ENCODE results near the gene PGAM2.
"Not testable (repeated sequence)": the region's sequence is repeated elsewhere in the genome, so short reads cannot be mapped to it uniquely, and the experiment has no call there.

PGAM2 gene

GRCh38 chr7:44039800-44040492 lies 25.4 kb downstream of the PGAM2 start:
- H3K27me3 ChIP-seq (ENCODE audit: low read depth, low read length); H3K36me3 ChIP-seq (ENCODE audit: control insufficient read depth in 1 of 2, insufficient read depth in 2 of 2, low read length in 2 of 2); H3K9me3 ChIP-seq (ENCODE audit: control insufficient read depth in 1 of 2, low read length in 2 of 2); H3K4me1 ChIP-seq (ENCODE audit: control insufficient read depth in 1 of 2, insufficient read depth in 2 of 2, low read length in 2 of 2); H3K27ac ChIP-seq (ENCODE audit: low read length): not testable (repeated sequence)
- peak overlapping the region in 1 of 2 donors; percentile 51 for H3K4me3 ChIP-seq (ENCODE audit: low read depth in 1 of 2, low read length in 2 of 2)

- H3K36me3 ChIP-seq (ENCODE audit: control insufficient read depth in 1 of 2, insufficient read depth in 2 of 2, low read length in 2 of 2); H3K27me3 ChIP-seq (ENCODE audit: low read depth, low read length); H3K9me3 ChIP-seq (ENCODE audit: control insufficient read depth in 1 of 2, low read length in 2 of 2); H3K4me1 ChIP-seq (ENCODE audit: control insufficient read depth in 1 of 2, insufficient read depth in 2 of 2, low read length in 2 of 2); H3K27ac ChIP-seq (ENCODE audit: low read length): not testable (repeated sequence)
- H3K4me3 ChIP-seq (ENCODE audit: low read depth in 1 of 2, low read length in 2 of 2), result peak overlapping the region in 1 of 2 donors; percentile 48
Observed at GRCh38 chr7:44038961-44039558, 26.3 kb downstream of the PGAM2 start.

DNA sequence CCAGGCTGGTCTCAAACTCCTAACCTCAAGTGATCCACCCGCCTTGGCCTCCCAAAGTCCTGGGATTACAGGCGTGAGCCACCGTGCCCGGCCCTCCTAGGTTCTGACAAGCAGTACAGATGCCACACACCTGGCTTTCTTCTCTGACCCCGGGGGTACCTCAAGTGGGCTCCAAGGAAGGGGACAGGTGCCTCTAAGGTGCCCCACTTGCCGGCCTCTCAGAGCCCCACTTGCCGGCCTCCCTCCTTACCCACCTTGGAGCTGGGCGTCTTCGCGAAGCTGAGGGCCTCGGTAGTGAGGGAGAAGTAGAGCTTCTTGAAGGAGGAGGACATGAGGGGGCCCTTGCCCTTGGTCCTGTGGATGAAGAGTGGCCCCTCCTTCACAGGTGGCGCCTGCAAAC lies 26.8 kb downstream of the PGAM2 start:
- H3K27me3 ChIP-seq (ENCODE audit: low read depth, low read length); H3K4me3 ChIP-seq (ENCODE audit: low read depth in 1 of 2, low read length in 2 of 2); H3K27ac ChIP-seq (ENCODE audit: low read length): not testable (repeated sequence)

GRCh38 chr7:44037951-44038350 lies 27.4 kb downstream of the PGAM2 start:
- not testable (repeated sequence) for H3K36me3 ChIP-seq (ENCODE audit: control insufficient read depth in 1 of 2, insufficient read depth in 2 of 2, low read length in 2 of 2); H3K27ac ChIP-seq (ENCODE audit: low read length); H3K4me1 ChIP-seq (ENCODE audit: control insufficient read depth in 1 of 2, insufficient read depth in 2 of 2, low read length in 2 of 2); H3K4me3 ChIP-seq (ENCODE audit: low read depth in 1 of 2, low read length in 2 of 2); H3K9me3 ChIP-seq (ENCODE audit: control insufficient read depth in 1 of 2, low read length in 2 of 2); H3K27me3 ChIP-seq (ENCODE audit: low read depth, low read length)

More for the DNA sequence above, 26.8 kb downstream of the PGAM2 start:
- H3K4me1 ChIP-seq (ENCODE audit: control insufficient read depth in 1 of 2, insufficient read depth in 2 of 2, low read length in 2 of 2); H3K36me3 ChIP-seq (ENCODE audit: control insufficient read depth in 1 of 2, insufficient read depth in 2 of 2, low read length in 2 of 2); H3K9me3 ChIP-seq (ENCODE audit: control insufficient read depth in 1 of 2, low read length in 2 of 2): not testable (repeated sequence)

DNA sequence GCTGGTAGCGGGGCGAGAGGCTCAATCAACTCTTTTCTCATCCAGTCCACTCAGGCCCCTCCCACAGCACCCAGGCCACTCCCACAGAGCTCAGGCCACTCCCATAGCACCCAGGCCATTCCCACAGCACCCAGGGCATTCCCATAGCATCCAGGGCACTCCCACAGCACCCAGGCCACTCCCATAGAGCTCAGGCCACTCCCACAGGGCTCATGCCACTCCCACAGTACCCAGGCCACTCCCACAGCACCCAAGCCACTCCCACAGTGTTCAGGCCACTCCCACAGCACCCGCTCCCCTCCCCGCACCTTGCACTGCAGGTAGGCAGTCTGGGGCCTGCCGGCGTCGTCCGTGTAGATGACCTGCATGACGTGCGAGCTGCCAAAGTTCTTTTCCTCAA lies 29.0 kb downstream of the PGAM2 start:
- not testable (repeated sequence) for H3K27me3 ChIP-seq (ENCODE audit: low read depth, low read length); H3K36me3 ChIP-seq (ENCODE audit: control insufficient read depth in 1 of 2, insufficient read depth in 2 of 2, low read length in 2 of 2); H3K9me3 ChIP-seq (ENCODE audit: control insufficient read depth in 1 of 2, low read length in 2 of 2); H3K27ac ChIP-seq (ENCODE audit: low read length); H3K4me3 ChIP-seq (ENCODE audit: low read depth in 1 of 2, low read length in 2 of 2); H3K4me1 ChIP-seq (ENCODE audit: control insufficient read depth in 1 of 2, insufficient read depth in 2 of 2, low read length in 2 of 2)

DNA sequence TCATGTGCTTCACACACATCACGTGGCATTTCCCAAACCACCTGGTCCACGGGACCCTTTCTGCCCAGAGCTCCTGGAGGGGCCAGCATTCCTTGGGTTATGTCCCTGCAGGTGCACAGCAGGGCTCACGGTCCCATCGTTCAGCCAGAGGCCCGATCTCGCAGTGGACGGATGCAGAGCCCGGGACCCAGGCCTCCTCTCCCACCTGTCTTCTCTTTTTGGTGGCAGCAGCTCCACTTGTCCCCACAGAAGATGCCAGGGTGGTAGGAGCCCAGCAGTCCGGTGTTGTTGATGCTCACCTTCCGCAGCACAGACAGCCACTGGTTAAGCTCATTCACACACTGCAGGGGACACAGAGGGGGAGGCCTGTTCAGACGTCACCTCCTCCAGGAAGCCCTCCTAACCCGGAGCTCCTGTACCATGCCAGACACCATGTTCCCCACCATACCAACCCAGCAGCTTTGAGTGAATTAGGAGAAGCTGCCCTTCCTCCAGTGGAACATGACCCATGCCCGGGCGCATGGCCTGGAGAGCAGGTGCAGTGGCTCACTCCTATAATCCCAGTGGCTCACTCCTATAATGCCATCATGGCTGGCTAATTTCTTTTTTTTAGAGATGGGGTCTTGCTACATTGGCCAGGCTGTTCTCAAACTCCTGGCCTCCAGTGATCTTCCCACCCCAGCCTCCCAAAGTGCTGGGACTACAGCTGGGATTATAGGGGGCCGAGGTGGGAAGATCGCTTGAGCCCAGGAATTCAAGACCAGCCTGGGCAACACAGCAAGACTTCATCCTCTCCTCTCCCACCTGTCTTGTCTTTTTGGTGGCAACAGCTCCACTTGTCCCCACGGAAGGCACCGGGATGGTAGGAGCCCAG lies 31.2 kb downstream of the PGAM2 start:
- not testable (repeated sequence) for H3K4me3 ChIP-seq (ENCODE audit: low read depth in 1 of 2, low read length in 2 of 2); H3K27me3 ChIP-seq (ENCODE audit: low read depth, low read length); H3K27ac ChIP-seq (ENCODE audit: low read length); H3K4me1 ChIP-seq (ENCODE audit: control insufficient read depth in 1 of 2, insufficient read depth in 2 of 2, low read length in 2 of 2); H3K36me3 ChIP-seq (ENCODE audit: control insufficient read depth in 1 of 2, insufficient read depth in 2 of 2, low read length in 2 of 2); H3K9me3 ChIP-seq (ENCODE audit: control insufficient read depth in 1 of 2, low read length in 2 of 2)

DNA sequence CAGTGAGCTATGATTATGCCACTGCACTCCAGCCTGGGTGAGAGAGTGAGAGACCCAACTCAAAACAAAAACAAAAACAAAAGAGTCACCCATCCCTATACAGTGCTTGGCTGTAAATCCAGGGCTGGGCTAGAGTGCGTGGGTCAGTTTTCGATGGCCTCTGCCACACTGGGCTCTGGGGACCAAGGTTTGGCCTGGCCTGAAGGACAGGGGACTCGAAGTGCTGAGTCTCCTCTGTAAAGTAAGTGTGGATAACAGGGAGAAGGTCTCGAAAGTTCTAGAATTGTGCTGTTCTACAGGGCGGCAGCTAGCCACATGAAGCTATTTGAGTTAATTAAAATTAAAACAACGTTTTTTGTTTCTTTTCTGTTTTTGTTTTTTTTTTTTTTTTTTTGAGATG lies 33.3 kb downstream of the PGAM2 start:
- H3K27me3 ChIP-seq (ENCODE audit: low read depth, low read length); H3K4me3 ChIP-seq (ENCODE audit: low read depth in 1 of 2, low read length in 2 of 2); H3K9me3 ChIP-seq (ENCODE audit: control insufficient read depth in 1 of 2, low read length in 2 of 2); H3K27ac ChIP-seq (ENCODE audit: low read length); H3K36me3 ChIP-seq (ENCODE audit: control insufficient read depth in 1 of 2, insufficient read depth in 2 of 2, low read length in 2 of 2); H3K4me1 ChIP-seq (ENCODE audit: control insufficient read depth in 1 of 2, insufficient read depth in 2 of 2, low read length in 2 of 2): not testable (repeated sequence)

DNA sequence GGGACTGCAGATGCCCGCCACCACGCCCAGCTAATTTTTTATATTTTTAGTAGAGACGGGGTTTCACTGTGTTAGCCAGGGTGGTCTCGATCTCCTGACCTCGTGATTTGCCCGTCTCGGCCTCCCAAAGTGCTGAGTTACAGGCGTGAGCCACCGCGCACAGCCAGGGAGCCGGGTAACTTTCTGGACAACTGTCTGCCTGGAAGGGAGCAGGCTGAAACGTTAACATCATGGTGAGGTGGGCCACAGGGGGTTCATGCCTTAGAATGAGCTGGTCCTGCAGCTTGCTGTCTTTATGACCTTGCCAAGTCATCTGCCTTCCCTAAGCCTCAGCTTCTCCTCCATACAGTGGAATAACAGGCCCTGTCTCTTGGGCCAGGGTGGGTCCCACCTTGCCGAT lies 34.0 kb downstream of the PGAM2 start:
- H3K4me1 ChIP-seq (ENCODE audit: control insufficient read depth in 1 of 2, insufficient read depth in 2 of 2, low read length in 2 of 2); H3K27me3 ChIP-seq (ENCODE audit: low read depth, low read length); H3K4me3 ChIP-seq (ENCODE audit: low read depth in 1 of 2, low read length in 2 of 2); H3K9me3 ChIP-seq (ENCODE audit: control insufficient read depth in 1 of 2, low read length in 2 of 2); H3K27ac ChIP-seq (ENCODE audit: low read length); H3K36me3 ChIP-seq (ENCODE audit: control insufficient read depth in 1 of 2, insufficient read depth in 2 of 2, low read length in 2 of 2): not testable (repeated sequence)

GRCh38 chr7:44030029-44030428 lies 35.3 kb downstream of the PGAM2 start:
- H3K4me1 ChIP-seq (ENCODE audit: control insufficient read depth in 1 of 2, insufficient read depth in 2 of 2, low read length in 2 of 2); H3K27me3 ChIP-seq (ENCODE audit: low read depth, low read length); H3K9me3 ChIP-seq (ENCODE audit: control insufficient read depth in 1 of 2, low read length in 2 of 2); H3K27ac ChIP-seq (ENCODE audit: low read length); H3K36me3 ChIP-seq (ENCODE audit: control insufficient read depth in 1 of 2, insufficient read depth in 2 of 2, low read length in 2 of 2); H3K4me3 ChIP-seq (ENCODE audit: low read depth in 1 of 2, low read length in 2 of 2): not testable (repeated sequence)

DNA sequence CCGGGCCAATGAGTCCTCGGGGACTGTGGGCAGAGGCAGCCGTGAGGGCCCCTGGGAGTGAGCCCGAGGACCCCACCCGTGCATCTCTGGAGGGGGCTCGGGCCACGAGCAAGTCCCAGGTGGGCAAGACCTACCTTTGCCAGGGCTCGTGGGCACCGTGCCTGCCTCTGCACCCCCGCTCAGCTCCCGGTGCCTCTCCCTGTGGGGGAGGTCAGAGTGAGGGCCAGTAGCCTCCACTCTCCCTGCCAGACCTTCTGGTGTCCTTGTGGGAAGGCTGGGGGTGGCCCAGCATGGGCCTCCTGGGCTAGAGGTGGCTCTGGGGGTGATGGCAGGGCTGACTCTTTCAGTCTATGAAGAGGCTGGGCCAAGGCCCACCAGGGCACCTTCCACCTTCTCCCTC lies 35.9 kb downstream of the PGAM2 start:
- not testable (repeated sequence) for H3K9me3 ChIP-seq (ENCODE audit: control insufficient read depth in 1 of 2, low read length in 2 of 2); H3K4me1 ChIP-seq (ENCODE audit: control insufficient read depth in 1 of 2, insufficient read depth in 2 of 2, low read length in 2 of 2); H3K4me3 ChIP-seq (ENCODE audit: low read depth in 1 of 2, low read length in 2 of 2); H3K27me3 ChIP-seq (ENCODE audit: low read depth, low read length); H3K27ac ChIP-seq (ENCODE audit: low read length); H3K36me3 ChIP-seq (ENCODE audit: control insufficient read depth in 1 of 2, insufficient read depth in 2 of 2, low read length in 2 of 2)

- H3K9me3 ChIP-seq (ENCODE audit: control insufficient read depth in 1 of 2, low read length in 2 of 2); H3K4me1 ChIP-seq (ENCODE audit: control insufficient read depth in 1 of 2, insufficient read depth in 2 of 2, low read length in 2 of 2); H3K4me3 ChIP-seq (ENCODE audit: low read depth in 1 of 2, low read length in 2 of 2); H3K36me3 ChIP-seq (ENCODE audit: control insufficient read depth in 1 of 2, insufficient read depth in 2 of 2, low read length in 2 of 2); H3K27me3 ChIP-seq (ENCODE audit: low read depth, low read length); H3K27ac ChIP-seq (ENCODE audit: low read length): not testable (repeated sequence)
Observed at GRCh38 chr7:44022796-44023467, 42.4 kb downstream of the PGAM2 start.

All from muscle layer of duodenum (tissue), 2 donors.